Lower leg skin (tissue), 3 donors: ENCODE data around the gene PLPP4.

Experiments
- CTCF ChIP-seq, 3 donors: fragments of 450-650 bp; IDR thresholded peaks; one replicate each; pipeline ENCODE4 v1.5.1; 2016; ENCODE audit warnings: antibody characterized with exemption in 3 of 3, mild to moderate bottlenecking in 3 of 3, moderate library complexity in 2 of 3
- POLR2A ChIP-seq, 2 donors: fragments of 450-650 bp; IDR thresholded peaks; one replicate each; pipeline ENCODE4 v1.6.1; 2016 to 2017; ENCODE audit warnings: antibody characterized with exemption in 2 of 2, mild to moderate bottlenecking in 1 of 2, moderate library complexity in 1 of 2

DNA sequence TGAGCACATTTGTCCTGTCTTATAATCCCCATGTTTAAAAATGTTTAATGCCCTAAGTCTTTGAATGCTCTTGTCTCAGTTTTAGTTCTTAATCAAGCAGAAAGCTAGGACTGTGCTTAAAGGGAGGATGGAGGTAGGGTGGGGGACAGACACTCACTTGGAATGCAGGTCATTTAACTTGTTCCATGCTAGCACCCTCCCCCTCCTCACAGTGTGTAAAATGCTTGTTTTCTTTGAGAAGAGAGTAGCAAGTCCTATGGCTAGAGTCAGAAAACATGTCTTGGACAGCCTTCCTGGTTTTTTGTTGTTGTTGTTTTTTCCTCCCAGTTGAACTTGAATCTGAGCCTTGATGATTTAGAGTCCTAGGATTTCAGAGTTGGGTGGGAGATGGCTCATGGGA is 114.2 kb downstream of the PLPP4 start:
- no peak for TF ChIP-seq CTCF (IDR thresholded peaks at IDR 0.05)
- no peak for TF ChIP-seq POLR2A (IDR thresholded peaks at IDR 0.05)
